Adipose tissue (tissue), 3 donors: ENCODE data around the gene MKNK2. TPM values are rescaled to one million over a fixed set of nuclear protein-coding genes. Genes with fewer than 3 reads are reported as not detected.

Experiments used
- H3K27ac ChIP-seq: one replicate; pipeline ENCODE4 v1.5.1; 2013; ENCODE audit warnings: low read depth, low read length
- WGBS, 3 donors: extraction: QIAGEN DNeasy Blood & Tissue Kit; methylation state at CpG; one replicate each; pipeline ENCODE4 v1.1.7; 2013; 5-methylcytosine and 5-hydroxymethylcytosine counted together
- polyA plus RNA-seq, 3 donors: library from polyadenylated mRNA; stranded (reverse); fragments of 200-250 nt; gene quantifications; one replicate each; pipeline ENCODE4 v1.2.3, GENCODE V29; 2013
- donor health status: healthy with polysubstance abuse.
- donor health status: Bipolar disorder and iron deficiency.
- donor health status: healthy.

The MKNK2 gene
- polyA plus RNA-seq, 3 donors, result 175 to 226 (median 190) TPM

GRCh38 chr19:2061495-2062388 is 10.7 kb upstream of the MKNK2 start:
- WGBS, 3 donors, result 1 to 2% (median 2%) methylated on average over 49 to 50 of the region's 50 CpGs
- peak overlapping the region; percentile 75 for H3K27ac ChIP-seq

- 0 to 1% (median 1%) methylated on average over 41 to 52 of the region's 55 CpGs for WGBS, 3 donors
- peak overlapping the region; percentile 75 for H3K27ac ChIP-seq
Measured at GRCh38 chr19:2060884-2061494, 9.9 kb upstream of the MKNK2 start.

- 24 to 56% (median 37%) methylated on average over 22 to 24 of the region's 24 CpGs for WGBS, 3 donors
- no peak overlapping the region for H3K27ac ChIP-seq
Measured at GRCh38 chr19:2059422-2060201, 8.6 kb upstream of the MKNK2 start.

GRCh38 chr19:2058570-2059421 is 7.8 kb upstream of the MKNK2 start:
- 83 to 90% (median 88%) methylated on average over 27 of the region's 27 CpGs for WGBS, 3 donors
- peak overlapping the region; percentile 55 for H3K27ac ChIP-seq

GRCh38 chr19:2057484-2058469 is 6.7 kb upstream of the MKNK2 start:
- WGBS, 3 donors, result 82 to 87% (median 84%) methylated on average over 20 to 23 of the region's 23 CpGs
- peak overlapping the region; percentile 55 for H3K27ac ChIP-seq

- WGBS, 3 donors, result 33 to 58% (median 37%) methylated on average over 5 of the region's 5 CpGs
- no peak overlapping the region for H3K27ac ChIP-seq
Measured at GRCh38 chr19:2056837-2057192, 5.8 kb upstream of the MKNK2 start.

- WGBS, 3 donors, result 15 to 47% (median 19%) methylated on average over 19 to 22 of the region's 22 CpGs
- H3K27ac ChIP-seq, result peak overlapping the region; percentile 93
Measured at GRCh38 chr19:2055931-2056836, 5.1 kb upstream of the MKNK2 start.

- 64 to 78% (median 68%) methylated on average over 8 of the region's 8 CpGs for WGBS, 3 donors
- no peak overlapping the region for H3K27ac ChIP-seq
Measured at GRCh38 chr19:2054763-2055162, 3.7 kb upstream of the MKNK2 start.

- H3K27ac ChIP-seq, result no peak overlapping the region
- 63 to 77% (median 69%) methylated on average over 24 of the region's 24 CpGs for WGBS, 3 donors
Measured at GRCh38 chr19:2053601-2054389, 2.8 kb upstream of the MKNK2 start.

- WGBS, 3 donors, result 31 to 38% (median 36%) methylated on average over 17 to 18 of the region's 18 CpGs
- H3K27ac ChIP-seq, result no peak overlapping the region
Measured at GRCh38 chr19:2051773-2052704, 995 bp upstream of the MKNK2 start.

- H3K27ac ChIP-seq, result peak overlapping the region; percentile 53
- WGBS, 3 donors, result 1% methylated on average over 33 to 49 of the region's 49 CpGs
Measured at GRCh38 chr19:2050349-2050990, 574 bp downstream of the MKNK2 start.

- WGBS, 3 donors, result 0 to 1% (median 0%) methylated on average over 16 of the region's 16 CpGs
- peak overlapping the region; percentile 53 for H3K27ac ChIP-seq
Measured at GRCh38 chr19:2049741-2050348, 1.2 kb downstream of the MKNK2 start.

- no peak overlapping the region for H3K27ac ChIP-seq
- 27 to 57% (median 47%) methylated on average over 27 of the region's 27 CpGs for WGBS, 3 donors
Measured at GRCh38 chr19:2048959-2049740, 1.9 kb downstream of the MKNK2 start.
